HepG2 (cell line): ENCODE results near the gene TJP2. TPM values are rescaled to one million over a fixed set of nuclear protein-coding genes. Genes with fewer than 3 reads are reported as not detected.

Source experiments
- AGO2 ChIP-seq: fragments of 200-400 bp; formaldehyde crosslinking; optimal IDR thresholded peaks from 2 replicates; pipeline ENCODE3; 2017; ENCODE audit warnings: mild to moderate bottlenecking, low read depth, low read length, moderate library complexity
- GMEB1 ChIP-seq: sonication (generic); formaldehyde crosslinking; IDR thresholded peaks from 2 replicates; pipeline ENCODE4 v1.5.1; 2020; ENCODE audit warnings: missing genetic modification reagents, mild to moderate bottlenecking, borderline replicate concordance
- HOXA3 ChIP-seq: sonication (generic); formaldehyde crosslinking; IDR thresholded peaks from 2 replicates; pipeline ENCODE4 v1.5.0; 2020; ENCODE audit warnings: missing genetic modification reagents
- ISX ChIP-seq: sonication (generic); formaldehyde crosslinking; conservative IDR thresholded peaks from 2 replicates; pipeline ENCODE4 v1.5.0; 2020; ENCODE audit warnings: missing genetic modification reagents
- KAT7 ChIP-seq: IDR thresholded peaks from 2 replicates; pipeline ENCODE4 v1.6.1; 2018; ENCODE audit warnings: borderline replicate concordance, missing compliant biosample characterization
- MAZ ChIP-seq, 2 experiments: sonication (generic) in 1 of 2; formaldehyde crosslinking in 1 of 2; IDR thresholded peaks; 2 replicates each; pipeline versions ENCODE4 v1.5.0 to v1.6.1; 2012 to 2020; ENCODE audit warnings: low read depth in 2 of 2, mild to moderate bottlenecking in 2 of 2, borderline replicate concordance in 1 of 2, improper control_type of control experiment in 1 of 2, low read length in 1 of 2, missing genetic modification reagents in 1 of 2, moderate library complexity in 1 of 2
- MBD4 ChIP-seq: IDR thresholded peaks from 2 replicates; pipeline ENCODE4 v1.6.1; 2012; ENCODE audit warnings: low read length, inconsistent platforms, borderline replicate concordance
- MED1 ChIP-seq: sonication (generic); formaldehyde crosslinking; IDR thresholded peaks from 2 replicates; pipeline ENCODE4 v1.4.0; 2020; ENCODE audit warnings: missing genetic modification reagents
- PHF21A ChIP-seq: sonication (generic); formaldehyde crosslinking; IDR thresholded peaks from 2 replicates; pipeline ENCODE4 v1.5.0; 2020; ENCODE audit warnings: mild to moderate bottlenecking, missing genetic modification reagents
- RARG ChIP-seq: sonication (generic); formaldehyde crosslinking; IDR thresholded peaks from 2 replicates; pipeline ENCODE4 v1.4.0; 2020; ENCODE audit warnings: low read depth, mild to moderate bottlenecking, missing genetic modification reagents
- SATB2 ChIP-seq: sonication (generic); formaldehyde crosslinking; IDR thresholded peaks from 2 replicates; pipeline ENCODE4 v1.5.0; 2020; ENCODE audit warnings: missing genetic modification reagents
- SKIL ChIP-seq: sonication (generic); formaldehyde crosslinking; IDR thresholded peaks from 2 replicates; pipeline ENCODE4 v1.8.0; 2022; ENCODE audit warnings: missing genetic modification reagents, mild to moderate bottlenecking, moderate library complexity, borderline replicate concordance
- SRY ChIP-seq: sonication (generic); formaldehyde crosslinking; IDR thresholded peaks from 2 replicates; pipeline ENCODE4 v1.8.0; 2022; ENCODE audit warnings: mild to moderate bottlenecking, missing genetic modification reagents
- TAF1 ChIP-seq: sonication (generic); formaldehyde crosslinking; IDR thresholded peaks from 2 replicates; pipeline ENCODE4 v1.4.0; 2020; ENCODE audit warnings: missing genetic modification reagents
- THRA ChIP-seq: sonication (generic); formaldehyde crosslinking; IDR thresholded peaks from 2 replicates; pipeline ENCODE4 v1.4.0; 2020; ENCODE audit warnings: missing genetic modification reagents, borderline replicate concordance
- ZBTB10 ChIP-seq: sonication (generic); formaldehyde crosslinking; IDR thresholded peaks from 2 replicates; pipeline ENCODE4 v1.4.0; 2020; ENCODE audit warnings: missing genetic modification reagents, borderline replicate concordance
- ZC3H13 ChIP-seq: sonication (generic); formaldehyde crosslinking; IDR thresholded peaks from 2 replicates; pipeline ENCODE4 v1.8.1; 2023; ENCODE audit warnings: mild to moderate bottlenecking, missing genetic modification reagents, moderate library complexity
- ZNF331 ChIP-seq: sonication (generic); formaldehyde crosslinking; IDR thresholded peaks from 2 replicates; pipeline ENCODE4 v1.4.0; 2020; ENCODE audit warnings: missing genetic modification reagents
- ZNF558 ChIP-seq: sonication (generic); formaldehyde crosslinking; IDR thresholded peaks from 2 replicates; pipeline ENCODE4 v1.9.0; 2022; ENCODE audit warnings: mild to moderate bottlenecking, missing genetic modification reagents, borderline replicate concordance
- ZNF564 ChIP-seq: sonication (generic); formaldehyde crosslinking; IDR thresholded peaks from 2 replicates; pipeline ENCODE4 v1.8.1; 2023; ENCODE audit warnings: mild to moderate bottlenecking, missing genetic modification reagents
- ZNF672 ChIP-seq: sonication (generic); formaldehyde crosslinking; IDR thresholded peaks from 2 replicates; pipeline ENCODE4 v1.8.1; 2022; ENCODE audit warnings: missing genetic modification reagents
- polyA plus RNA-seq, 8 experiments: library from polyadenylated mRNA; depleted of rRNA in 3 of 8; stranded (reverse) in 7 of 8; unstranded in 1 of 8; fragments of >200 nt; fragmentation: Illumina TruSeq in 4 of 8; extraction: Trizol in 4 of 8; gene quantifications; 2 replicates each; pipeline versions ENCODE4 v1.2.1 to v1.2.3, GENCODE V29; 2011 to 2016; ENCODE audit warnings: low read depth in 4 of 8, missing spikeins in 1 of 8, mixed read lengths in 1 of 8; ENCODE audit not compliant: insufficient read depth in 1 of 8
- total RNA-seq, 5 experiments: library from RNA; depleted of rRNA; stranded (reverse); fragments of >200 nt; fragmentation: Illumina TruSeq; extraction: Trizol; gene quantifications; 2 replicates each; pipeline ENCODE4 v1.2.3, GENCODE V29; 2016; ENCODE audit warnings: low read depth in 1 of 5

TJP2 gene
- total and polyA plus RNA-seq, 2 of the 13 experiments (the other 11 are each of a cell fraction or from before 2014, with no cell fraction given) = 109 to 110 TPM

- TF ChIP-seq SKIL (CRISPR knock-in tag) (no peak), HOXA3 (CRISPR knock-in tag) (peak; percentile 66), SATB2 (CRISPR knock-in tag) (no peak), ZNF672 (CRISPR knock-in tag) (no peak), ZNF564 (peak; percentile 58; the same call in 1 of the 2 replicates), SRY (CRISPR knock-in tag) (peak; percentile 88), GMEB1 (CRISPR knock-in tag) (no peak), ZNF331 (no peak), PHF21A (peak; percentile 25; the same call in 1 of the 2 replicates), MED1 (CRISPR knock-in tag) (no peak), RARG (CRISPR knock-in tag) (no peak), ZNF558 (CRISPR knock-in tag) (peak; percentile 68; the same call in 1 of the 2 replicates), AGO2 (peak; percentile 94), MAZ (IDR thresholded peaks at IDR 0.05; ENCODE audit: borderline replicate concordance, low read depth, low read length) (no peak), MAZ (CRISPR knock-in tag; IDR thresholded peaks at IDR 0.05; ENCODE audit: low read depth) (peak; percentile 20; the same call in 1 of the 2 replicates), KAT7 (CRISPR knock-in tag) (0 out of 2 replicates have a peak, but pooled peaks have one; percentile 58), MBD4 (no peak), ZBTB10 (no peak), ZC3H13 (CRISPR knock-in tag) (no peak), THRA (CRISPR knock-in tag) (no peak), TAF1 (peak; percentile 75), ISX (no peak)
Observed at GRCh38 chr9:69173891-69174615, at the start of gene TJP2 (continued).
